ENCODE results near the gene PDZK1IP1.

DNA sequence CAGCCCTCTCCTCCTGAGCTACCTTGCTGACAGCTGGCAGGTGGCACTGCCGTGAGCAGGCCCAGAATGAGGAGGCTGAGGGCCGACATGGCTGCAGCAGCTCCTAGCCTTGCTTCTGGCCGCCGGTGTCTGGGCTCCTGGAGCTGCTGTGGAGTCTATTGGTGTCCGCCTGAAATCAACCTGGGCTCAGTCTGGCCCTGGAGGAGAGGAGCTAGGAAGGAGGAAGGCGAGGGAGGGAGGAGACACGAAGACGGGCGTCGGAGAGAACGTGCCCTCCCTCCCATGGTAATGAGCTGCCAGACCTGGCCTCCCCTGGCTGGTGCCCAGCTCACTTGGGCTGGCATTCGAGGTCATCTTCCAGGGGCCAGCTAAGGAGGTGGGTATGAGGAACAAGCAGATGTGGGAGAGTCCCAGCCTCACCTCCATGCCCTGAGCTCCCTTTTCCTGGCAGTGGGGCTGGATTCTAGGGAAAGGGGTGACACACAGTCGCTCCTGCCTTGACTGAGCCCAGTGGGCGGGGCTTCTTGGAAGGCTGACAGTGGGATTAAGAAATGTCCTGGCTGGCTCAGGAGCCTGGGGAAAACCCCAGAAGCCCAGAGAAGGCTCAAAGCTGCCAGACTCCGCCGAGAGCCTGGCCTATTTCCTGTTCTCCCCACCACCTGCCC is at the start of gene PDZK1IP1:
- TF ChIP-seq CTCF (conservative IDR thresholded peaks at IDR 0.05; ENCODE audit: low read depth, low read length) (no peak), POLR2A (IDR thresholded peaks at IDR 0.05; ENCODE audit: low read depth, low read length) (no peak), MAFK (IDR thresholded peaks at IDR 0.05; ENCODE audit: low read depth, low read length) (no peak), RCOR1 (IDR thresholded peaks at IDR 0.05; ENCODE audit: insufficient replicate concordance, low read length) (no peak), USF2 (IDR thresholded peaks at IDR 0.05; ENCODE audit: low read depth, low read length) (no peak), MXI1 (IDR thresholded peaks at IDR 0.05; ENCODE audit: borderline replicate concordance, low read depth, low read length) (no peak), RAD21 (IDR thresholded peaks at IDR 0.05; ENCODE audit: low read length) (no peak), CHD1 (IDR thresholded peaks at IDR 0.05; ENCODE audit: low read depth, low read length) (no peak)
